ENCODE data around the gene ADD2. TPM values are rescaled to one million over a fixed set of nuclear protein-coding genes. Genes with fewer than 3 reads are reported as not detected.
"Not testable (repeated sequence)": the region's sequence is repeated elsewhere in the genome, so short reads cannot be mapped to it uniquely, and the experiment has no call there.

ADD2 gene
- total RNA-seq, 1 donor from 2014 or later, result 3.4 TPM

DNA sequence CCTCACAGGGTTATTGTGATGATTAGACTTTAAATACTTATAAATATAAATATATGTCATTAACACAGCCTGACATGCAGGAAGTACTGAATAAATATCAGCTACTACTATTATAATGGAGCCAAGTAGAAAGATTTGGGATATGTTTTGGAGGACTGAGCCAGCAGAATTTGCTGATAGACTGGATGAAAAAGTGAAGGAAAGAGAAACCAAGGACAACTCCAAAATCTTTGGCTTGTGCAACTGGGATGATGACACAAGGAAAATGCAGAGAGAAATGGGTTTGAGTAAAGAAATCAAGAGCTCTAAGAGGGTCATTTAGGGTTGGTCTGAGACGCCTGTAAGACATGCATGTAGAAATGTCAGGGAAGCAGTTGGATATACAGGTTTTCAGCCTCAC is 15.6 kb downstream of the ADD2 start:
- DNase-seq (ENCODE audit: low spot score), result no peak

DNA sequence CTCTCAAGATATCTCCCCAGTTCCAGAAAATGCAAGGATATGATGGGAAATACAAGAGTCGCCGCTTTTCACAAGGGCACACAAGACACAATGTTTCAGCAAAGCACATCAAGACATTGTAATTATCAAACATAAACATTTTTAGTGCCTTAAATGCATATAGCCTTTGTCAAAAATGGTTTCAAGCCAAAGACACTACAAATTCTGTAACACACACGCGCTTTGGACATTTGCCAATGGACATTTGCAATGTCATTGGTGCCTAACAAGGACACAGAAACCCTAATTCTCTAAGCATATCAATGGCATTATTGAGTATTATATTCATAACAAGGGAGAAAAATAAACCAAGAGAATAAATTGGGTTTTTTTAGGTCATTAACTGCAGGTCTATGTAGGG is 16.1 kb downstream of the ADD2 start:
- DNase-seq (ENCODE audit: low spot score), result no peak

DNA sequence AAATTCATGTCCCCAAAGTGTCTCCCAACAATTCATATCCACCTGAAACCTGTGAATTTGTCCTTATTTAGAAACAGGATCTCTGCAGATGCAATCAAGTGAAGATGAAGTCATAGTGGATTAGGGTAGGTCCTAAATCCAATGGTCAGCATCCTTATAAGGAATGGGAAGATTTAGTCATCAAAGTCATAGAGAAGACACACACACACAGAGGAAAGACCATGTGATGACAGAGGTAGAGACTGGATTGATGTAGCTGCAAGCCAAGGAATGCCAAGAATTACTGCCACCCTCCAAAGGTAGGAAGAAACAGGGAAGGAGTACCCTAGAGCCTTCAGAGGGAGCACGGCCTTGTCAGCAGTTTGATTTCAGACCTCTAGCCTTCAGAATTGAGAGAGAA is 17.7 kb downstream of the ADD2 start:
- DNase-seq (ENCODE audit: low spot score), result no peak

DNA sequence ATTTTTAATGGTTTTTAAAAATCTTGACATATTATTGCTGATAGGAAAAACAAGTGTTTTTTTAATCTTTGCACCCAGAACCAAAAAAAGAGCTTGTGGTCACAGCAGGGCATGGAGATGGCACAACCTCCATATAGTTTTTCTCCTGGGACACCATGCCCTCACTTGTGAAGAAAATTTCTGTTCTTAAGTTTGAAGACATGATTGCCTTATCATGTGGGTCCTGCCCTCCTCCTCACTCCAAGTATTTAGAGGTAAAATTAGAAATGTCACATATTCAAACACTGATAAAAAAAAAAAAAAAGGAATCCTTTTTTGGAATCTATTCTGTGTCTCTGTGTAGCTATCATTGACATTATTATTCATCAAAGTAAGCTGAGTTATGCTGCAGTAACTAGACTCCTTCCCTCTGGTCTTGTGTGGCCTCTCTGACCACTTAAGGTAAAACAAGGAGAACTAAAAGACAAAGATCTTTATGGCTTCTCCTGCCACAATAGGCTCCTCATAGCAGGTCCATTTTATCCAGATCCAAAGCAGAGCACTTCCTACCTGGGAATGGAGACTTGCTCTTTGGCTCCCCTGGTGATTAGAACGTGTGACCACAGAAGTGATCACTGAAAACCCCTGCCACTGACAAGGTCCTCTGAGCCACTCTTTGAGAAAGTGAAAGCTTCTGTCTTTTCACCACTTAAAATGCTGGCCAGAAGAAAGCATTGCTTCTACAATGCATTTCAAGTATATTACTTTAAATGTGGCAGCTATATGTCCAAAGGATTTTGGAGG is 19.8 kb downstream of the ADD2 start:
- no peak for DNase-seq (ENCODE audit: low spot score)

DNA sequence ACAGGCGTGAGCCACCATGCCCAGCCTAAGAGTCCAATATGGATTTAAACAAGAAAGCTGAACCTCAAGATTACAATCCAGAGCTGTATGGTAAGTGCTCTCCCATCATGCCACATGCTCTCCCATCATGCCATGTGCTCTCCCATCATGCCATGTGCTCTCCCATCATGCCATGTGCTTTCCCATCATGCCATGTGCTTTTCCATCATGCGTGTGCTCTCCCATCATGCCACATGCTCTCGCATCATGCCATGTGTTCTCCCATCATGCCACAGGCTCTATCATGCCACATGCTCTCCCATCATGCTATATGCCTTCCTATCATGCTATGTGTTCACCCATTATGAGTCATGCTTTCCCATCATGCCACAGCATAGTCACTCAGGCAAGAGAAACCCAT is 20.7 kb downstream of the ADD2 start:
- no peak for DNase-seq (ENCODE audit: low spot score)

DNA sequence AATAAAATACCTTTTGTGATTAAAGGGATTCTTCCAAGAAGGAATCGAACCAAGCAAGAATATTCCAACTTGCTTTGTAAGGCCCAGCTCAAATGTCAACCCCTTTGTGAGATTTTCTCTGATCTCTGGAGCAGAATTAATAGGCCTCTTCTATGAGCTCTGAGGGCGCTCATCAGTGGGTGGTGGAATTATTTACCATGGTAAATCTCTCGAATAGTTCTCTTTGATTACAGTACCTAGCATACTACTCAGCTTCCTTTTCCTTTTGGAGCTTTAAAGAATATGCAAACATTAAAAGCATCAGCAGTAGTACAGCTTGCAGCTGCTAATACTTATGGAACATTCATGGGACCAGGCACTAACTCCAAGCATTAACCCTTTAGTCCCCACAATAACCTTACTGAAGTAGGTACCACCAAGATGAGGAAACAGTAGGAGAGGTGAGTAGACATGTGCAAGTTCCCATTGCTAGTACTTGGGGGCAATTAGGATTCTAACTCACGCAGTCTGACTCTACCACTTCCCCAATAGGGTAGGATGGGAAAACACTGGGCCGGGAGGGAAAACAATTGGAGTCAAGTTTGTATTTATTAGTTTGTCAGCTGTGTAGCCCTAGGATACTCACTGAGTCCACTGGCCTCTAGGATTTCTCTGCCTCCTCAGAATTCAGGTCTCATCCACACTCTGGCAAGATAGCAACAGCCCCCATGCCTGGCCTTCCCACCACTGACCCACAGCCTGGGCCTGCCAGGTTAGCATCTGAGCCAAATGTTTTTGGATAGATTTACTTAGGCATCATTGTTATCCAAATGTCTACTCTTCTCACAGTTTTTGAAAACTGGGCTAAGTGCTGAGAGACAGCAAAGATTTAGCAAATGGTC is 21.7 kb downstream of the ADD2 start:
- DNase-seq (ENCODE audit: low spot score), result no peak

DNA sequence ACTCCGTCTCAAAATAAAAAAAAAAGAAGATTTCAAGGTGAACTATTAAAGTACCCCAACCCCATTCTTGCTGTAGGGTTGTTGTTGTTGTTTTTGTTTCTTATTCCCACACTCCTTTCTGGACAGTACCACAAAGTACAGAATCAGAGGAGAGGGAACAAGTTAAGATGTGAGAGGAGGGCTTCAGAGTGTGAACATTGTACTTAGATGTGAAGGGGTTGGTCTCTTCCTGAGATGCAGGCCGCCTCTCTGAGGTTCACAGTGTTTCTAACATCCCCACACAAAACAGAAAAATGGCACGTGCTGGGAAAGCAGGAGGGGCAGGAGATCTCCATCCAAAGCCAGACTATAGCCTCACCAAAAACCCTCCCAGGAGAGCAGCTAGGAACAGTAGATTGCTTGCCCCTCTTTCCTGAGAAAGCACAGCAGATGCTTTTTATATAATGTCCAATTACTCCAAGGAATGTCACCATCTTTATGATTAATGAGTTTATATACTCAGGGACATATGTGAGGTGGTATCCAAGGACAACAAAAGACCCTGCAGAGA is 22.6 kb downstream of the ADD2 start:
- DNase-seq (ENCODE audit: low spot score), result no peak

DNA sequence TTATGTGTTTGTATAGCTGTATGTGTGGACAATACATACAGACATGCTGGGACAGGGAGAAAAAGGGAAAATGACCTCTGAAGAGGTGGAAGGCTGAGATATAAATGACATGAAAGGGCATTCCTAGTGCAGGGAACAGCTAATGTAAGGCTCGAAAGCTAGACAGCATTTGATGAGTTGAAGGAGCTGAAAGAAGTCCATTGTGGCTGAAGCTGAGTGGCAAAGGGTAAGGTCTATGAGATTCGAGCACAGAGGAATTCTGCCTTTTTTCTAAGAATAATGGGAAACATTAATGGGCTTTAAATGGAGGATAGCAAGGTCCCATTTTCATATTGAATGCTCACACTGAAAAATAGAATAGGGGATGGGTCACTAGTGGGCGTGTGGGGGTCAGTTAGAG is 23.6 kb downstream of the ADD2 start:
- DNase-seq (ENCODE audit: low spot score), result no peak

DNA sequence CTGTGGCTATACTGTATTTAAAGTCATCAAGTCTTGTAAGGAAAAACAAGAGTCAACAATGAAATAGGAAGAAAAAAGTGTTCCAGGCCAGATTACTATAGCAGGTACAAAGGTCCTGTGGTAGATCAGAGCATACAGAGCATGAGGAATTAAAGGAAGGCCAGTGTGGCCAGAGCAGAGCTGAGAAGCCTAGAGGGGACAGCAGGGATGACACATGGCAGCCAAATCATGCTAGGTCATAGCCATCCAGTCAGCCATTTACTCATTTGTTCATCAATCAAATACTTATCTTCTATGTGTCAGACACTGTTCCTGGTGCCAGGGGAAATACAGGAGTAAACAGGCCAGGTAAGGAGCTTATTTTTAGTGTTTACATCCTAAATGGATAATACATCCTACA is 24.3 kb downstream of the ADD2 start:
- DNase-seq (ENCODE audit: low spot score), result no peak

DNA sequence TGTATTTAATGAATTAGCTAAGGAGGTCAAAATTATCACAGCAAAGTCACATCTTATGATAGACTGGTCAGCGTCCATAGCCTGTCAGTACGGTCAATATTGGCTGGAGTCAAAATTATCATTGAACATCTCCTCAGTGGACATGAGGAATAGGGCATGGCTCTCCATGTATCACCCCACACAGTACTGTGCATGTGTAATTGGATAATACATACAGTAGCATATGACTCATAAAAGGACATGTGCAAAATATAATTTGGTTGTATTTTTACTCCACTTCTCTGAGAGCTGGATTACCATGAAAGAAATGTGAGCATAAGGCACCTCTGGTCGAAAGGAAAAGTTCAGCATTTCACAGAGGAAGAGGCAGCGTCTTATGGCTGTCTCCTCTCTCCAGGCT is 24.9 kb downstream of the ADD2 start:
- no peak for DNase-seq (ENCODE audit: low spot score)

DNA sequence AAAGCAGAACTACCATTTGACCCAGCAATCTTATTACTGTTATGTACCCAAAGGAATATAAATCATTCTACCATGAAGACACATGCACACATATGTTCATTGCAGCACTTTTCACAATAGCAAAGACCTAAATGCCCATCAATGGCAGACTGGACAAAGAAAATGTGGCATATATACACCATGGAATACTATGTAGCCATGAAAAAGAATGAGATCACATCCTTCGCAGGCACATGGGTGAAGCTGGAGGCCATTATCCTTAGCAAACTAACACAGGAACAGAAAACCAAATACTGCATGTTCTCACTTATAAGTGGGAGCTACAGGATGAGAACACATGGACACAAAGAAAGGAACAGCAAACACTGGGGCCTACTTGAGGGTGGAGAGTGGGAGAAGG is 28.5 kb downstream of the ADD2 start:
- DNase-seq (ENCODE audit: low spot score), result not testable (repeated sequence)

DNA sequence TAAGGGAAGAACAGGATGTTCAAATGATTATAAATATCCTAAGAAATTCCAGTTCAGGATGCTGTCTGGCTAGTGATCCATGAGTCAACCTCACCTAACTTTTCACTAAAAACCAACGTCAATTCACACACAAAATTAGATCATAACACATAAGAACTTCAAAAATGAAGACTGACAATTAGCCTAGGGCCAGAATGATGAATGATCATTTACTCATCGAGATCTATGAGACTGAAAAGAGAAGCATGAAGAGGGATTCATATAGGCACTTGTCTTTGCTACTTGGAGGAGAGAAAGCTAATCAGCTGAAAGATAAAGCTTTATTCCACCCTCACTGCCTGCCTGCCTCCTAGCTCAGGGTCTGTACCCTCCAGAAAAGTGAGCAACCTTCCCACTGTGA is 29.8 kb downstream of the ADD2 start:
- DNase-seq (ENCODE audit: low spot score), result no peak

DNA sequence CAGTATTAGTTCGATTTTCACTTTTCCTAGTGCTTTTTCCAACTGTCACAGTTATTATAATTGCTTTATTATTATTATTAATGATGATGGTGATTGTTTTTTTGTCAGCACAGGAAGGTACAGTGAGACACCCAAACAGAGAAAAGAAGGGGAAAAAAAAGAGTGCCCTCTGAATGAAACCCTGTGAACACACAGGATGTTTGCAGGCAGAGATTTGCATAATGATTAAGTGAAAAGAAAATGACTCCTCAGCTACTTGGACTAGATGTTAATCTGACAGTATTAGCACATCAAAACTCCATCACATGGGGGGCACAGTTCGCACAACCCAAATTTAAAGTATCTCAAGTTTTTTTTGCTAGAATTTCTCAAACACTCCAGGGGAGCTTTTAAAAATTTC is 32.9 kb downstream of the ADD2 start:
- DNase-seq (ENCODE audit: low spot score), result no peak

DNA sequence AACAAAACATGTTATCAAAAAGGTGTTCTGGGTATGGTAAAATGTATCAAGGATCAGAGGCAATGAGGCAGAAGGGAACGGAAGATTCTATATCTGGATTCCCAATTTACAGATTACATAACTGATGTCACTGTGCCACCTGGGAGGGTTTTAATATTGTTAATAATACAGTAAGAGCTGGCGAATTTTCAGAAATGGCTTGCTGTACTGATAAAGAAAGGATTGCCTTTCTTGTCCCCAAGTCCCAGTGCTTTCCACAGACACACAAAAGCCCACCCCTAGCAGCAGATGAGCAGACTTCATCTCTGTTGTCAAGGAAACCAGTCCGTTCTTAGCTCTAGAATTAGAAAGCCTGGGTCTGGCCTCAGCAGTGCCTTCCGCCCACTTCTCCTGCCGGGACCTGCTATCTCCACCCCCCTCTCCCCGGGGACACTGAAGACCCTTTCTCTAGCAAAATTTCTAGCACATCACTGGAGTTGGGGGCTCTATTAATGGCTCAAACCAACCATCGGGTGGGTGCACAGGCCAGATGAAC is 34.3 kb downstream of the ADD2 start:
- DNase-seq (ENCODE audit: low spot score), result peak; percentile 13

DNA sequence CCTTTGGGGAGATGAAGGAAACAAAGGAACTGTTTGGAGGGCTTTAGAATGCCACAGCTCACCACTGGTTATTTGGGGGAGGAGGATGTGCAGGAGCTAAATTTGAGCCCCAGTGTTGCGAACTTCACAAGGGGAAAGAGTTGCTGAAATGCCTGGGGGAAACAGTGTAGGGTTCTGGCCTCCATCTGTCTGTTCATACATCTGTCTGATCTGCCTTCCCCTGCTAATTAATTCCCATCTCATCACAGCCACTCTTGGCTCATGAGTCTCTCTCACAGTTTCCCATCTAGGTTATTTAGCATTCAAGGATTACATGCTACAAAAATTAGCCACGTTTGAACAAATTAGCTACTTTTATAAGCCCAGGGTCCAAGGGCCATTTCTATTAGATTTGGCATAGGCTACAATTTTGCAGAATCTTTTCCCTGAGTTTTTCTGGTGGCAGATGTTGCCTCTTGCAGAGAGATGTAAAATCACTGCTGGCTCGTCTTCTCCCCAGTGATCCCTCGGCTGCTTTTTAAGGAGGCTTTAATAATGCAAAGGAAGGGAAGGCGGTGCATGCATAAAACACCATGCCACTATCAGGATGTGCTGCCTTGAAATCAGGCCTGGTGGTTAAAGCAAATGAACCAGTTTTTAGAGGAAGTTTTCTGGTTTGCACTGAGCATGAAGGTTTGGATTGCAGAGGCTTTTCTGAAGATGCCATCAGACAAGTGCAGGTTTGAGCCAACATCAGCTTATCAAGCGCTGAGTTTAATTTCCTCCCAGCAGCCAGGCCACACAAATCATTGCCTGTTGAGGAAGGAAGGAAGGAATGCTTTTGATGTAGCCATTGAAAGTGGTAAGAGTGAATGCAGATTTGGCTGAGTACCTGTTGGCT is 35.0 kb downstream of the ADD2 start:
- DNase-seq (ENCODE audit: low spot score), result peak; percentile 61

DNA sequence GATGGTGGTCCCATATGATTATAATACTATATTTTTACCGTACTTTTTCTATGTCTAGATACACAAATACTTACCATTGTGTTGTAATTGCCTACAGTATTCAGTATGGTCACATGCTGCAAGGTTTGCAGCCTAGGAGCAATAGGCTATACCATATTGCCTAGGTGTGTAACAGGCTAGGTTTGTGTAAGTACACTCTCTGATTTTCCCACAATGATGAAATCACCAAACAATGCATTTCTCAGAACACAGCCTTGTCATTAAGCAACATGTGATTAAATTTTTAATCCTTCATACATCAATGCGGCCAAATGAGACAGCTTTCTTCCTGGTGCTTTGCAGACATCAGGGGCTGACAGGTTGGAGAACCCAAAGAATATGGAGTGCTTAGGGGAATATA is 37.3 kb downstream of the ADD2 start:
- DNase-seq (ENCODE audit: low spot score), result no peak

DNA sequence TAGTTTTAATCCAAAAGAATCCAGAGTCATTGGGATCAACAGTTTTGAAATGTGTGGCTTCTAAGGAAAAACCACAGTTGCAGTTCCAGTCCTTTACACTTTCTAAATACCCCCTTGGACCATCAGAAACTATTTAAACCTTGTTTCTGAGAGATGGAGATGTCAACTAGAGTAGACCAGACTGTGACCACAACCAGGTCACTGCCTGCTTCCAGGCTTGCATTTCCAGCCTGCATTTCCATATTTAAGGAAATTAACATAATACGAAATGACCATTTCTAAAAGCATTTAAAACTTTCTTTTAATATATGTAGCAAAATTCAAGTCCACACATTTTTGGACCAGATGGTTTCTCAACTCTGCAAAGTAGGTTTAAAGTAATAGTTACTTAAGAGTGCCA is 38.4 kb downstream of the ADD2 start:
- DNase-seq (ENCODE audit: low spot score), result no peak

DNA sequence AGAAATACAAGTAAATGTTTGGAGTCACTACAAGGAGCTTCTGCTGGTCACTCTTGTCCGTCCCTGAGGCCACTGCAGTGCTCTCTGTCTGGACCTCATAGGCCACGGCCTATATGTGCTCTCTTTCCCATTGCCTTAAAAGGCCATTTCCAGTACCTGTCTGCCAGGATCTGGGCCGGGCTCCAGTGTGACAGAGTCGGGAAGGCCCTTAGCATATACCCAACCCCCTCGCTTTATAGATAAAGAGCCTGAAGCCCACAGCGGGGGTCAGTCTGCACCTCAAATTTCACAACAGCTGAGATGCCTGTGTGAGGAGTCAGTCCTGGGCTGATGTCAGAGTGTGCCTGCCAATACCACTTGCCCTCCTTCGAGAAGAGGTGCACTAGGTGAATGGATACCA is 39.9 kb downstream of the ADD2 start:
- no peak for DNase-seq (ENCODE audit: low spot score)

DNA sequence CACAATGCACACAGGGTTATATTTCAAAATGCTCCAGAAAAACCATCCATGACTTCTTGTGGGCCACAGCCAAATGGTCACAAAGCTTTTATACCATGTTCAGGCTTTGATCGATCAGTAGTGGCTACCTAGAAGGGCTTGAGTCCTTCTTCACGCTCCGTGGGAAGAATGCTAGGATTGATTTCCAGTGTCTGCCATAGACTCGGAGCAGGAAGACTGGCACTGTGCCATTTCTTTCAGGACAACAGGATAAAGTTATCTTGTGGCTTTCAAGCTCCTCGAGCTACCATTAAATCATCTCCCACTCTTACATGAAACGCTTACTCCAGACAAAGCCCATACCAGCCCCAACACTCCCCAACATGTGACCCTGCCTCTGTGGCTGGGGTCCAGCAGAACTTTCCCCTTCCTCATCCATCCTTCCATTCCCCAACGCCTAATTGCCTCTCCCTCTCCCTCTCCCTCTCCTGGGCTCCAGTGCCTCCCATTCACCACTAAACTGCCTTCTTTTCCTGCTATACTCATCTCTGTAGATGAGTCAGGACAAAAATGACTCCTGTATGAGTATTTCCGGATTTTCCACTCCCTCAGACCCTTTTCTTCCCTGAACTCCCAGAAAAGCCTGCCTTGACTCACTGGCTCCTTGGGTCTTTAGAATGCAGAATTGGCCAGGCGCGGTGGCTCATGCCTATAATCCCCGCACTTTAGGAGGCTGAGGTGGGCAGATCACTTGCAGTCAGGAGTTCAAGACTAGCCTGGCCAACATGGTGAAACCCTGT is 40.9 kb downstream of the ADD2 start:
- no peak for DNase-seq (ENCODE audit: low spot score)

DNA sequence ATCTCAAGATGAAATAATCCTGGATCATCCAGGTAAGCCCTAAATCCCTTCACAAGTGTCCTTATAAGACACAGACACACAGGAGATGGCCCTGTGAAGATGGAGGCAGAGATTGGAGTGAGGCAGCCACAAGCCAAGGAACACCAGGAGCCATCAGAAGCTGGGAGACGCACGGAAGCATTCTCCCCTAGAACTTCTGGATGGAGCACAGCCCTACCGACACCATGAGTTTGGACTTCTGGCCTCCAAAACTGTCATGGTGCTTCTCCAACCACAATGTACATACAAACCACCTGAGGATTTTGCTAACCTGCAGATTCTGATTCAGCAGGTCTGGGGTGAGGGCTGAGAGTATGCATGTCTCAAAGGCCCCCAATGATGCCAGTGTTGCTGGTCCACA is 42.5 kb downstream of the ADD2 start:
- DNase-seq (ENCODE audit: low spot score), result no peak

DNA sequence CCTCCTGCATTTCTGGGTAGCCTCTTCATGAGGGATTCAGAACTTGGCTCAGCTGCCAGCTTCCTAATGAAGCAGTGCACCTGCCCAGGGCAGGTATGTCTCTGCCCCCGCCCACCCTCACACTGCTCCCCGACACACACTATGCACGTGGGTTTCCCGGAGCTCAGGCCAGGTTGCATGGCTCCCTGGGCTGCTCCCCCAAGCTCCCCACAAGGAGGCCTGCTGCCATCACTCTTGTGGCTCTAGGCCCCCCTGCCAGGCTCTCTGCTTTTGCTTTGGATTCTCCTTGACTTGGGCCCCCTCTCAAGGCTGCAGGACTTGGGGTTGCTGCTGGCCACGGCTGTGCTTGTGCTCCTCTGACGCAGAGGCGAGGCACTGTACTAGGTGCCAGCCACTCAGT is 43.6 kb downstream of the ADD2 start:
- no peak for DNase-seq (ENCODE audit: low spot score)
